GM08714 (cell line): ENCODE measurements around the gene PHACTR4.
A peak's percentile ranks its signal among the peaks of the same experiment; 100 is the strongest.
"Not testable (repeated sequence)": the region's sequence is repeated elsewhere in the genome, so short reads cannot be mapped to it uniquely, and the experiment has no call there.

Source experiments
- H3K4me3 ChIP-seq: fragments of 200-500 bp; sonication (Bioruptor generic); 2 replicates; pipeline ENCODE4 v1.5.1; 2014; ENCODE audit warnings: mild to moderate bottlenecking, low read length, inconsistent platforms
- ZNF274 ChIP-seq: IDR thresholded peaks from 2 replicates; pipeline ENCODE4 v1.6.1; 2012; ENCODE audit warnings: mild to moderate bottlenecking, low read depth, low read length

Gene PHACTR4

DNA sequence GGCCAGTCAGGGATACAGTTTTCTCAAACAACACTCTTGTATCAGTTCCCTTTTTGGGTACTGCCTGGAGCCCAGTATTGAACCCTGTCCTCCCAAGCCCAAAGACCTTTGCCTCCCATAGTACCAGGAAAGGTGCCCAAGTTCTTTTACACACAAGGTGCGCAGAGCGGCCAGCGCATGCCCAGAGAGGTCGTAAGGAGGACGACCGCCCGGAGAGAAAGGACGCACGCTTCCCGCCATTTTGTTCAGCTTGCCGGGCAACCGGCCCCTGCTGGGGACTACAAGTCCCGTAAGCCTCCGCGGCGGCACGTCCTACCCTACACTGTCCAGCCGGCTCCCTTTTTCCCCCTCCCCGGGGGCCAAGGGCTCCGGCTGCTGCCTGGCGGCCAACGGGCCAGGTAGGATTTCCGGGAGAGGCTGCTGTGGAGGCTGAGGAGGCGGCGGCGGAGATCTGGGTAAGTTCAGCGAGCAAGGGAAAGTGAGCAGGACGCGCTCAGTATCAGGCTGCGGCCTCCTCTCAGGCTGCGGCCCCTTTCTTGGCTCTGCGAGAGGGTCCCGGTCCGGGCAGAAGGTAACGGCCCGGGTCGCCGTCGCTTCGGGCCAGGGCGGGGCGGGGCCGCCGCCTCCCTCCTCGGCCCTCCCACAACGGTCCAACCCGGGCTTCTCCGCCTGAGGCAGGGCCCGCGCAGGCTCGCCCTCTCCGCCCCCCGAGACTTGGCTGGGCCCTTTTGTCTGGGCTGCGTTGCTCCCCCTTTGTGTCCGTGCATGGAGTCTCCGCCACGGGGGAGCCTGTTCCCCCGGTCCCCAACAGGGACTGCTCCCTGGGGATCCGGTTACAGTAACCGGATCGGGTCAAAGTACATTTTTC is at the start of gene PHACTR4:
PHACTR4 (plus strand) TSS at position 370 of the 868 bp plus-strand sequence. CDS start 37,708 bp downstream, outside the sequence.
- H3K4me3 ChIP-seq, result peak within 1 kb of the TSS; percentile 69
- no peak for TF ChIP-seq ZNF274

DNA sequence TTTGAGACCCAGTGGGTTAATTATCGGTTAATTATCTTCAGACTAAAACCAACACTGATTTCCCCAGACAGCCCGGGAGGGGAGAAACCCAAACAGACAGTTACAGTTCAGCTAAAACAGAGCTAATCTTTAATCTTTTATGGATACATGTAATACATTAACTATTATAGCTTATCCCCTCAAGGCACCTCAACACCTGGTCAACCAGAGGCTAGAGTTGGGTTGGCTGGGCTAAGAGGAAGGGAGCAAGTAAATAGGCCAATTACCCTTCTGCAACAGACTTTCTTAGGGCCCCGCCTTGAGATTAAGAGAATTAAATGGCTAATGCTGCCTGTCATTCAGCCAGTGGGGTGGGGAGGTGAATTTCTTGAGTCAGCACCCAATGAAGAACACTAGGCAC is 47.3 kb upstream of the PHACTR4 start:
- H3K4me3 ChIP-seq, result no peak overlapping the region
- no peak for TF ChIP-seq ZNF274

- no peak overlapping the region for H3K4me3 ChIP-seq
- no peak for TF ChIP-seq ZNF274
Measured at GRCh38 chr1:28323720-28324119, 45.8 kb upstream of the PHACTR4 start.

DNA sequence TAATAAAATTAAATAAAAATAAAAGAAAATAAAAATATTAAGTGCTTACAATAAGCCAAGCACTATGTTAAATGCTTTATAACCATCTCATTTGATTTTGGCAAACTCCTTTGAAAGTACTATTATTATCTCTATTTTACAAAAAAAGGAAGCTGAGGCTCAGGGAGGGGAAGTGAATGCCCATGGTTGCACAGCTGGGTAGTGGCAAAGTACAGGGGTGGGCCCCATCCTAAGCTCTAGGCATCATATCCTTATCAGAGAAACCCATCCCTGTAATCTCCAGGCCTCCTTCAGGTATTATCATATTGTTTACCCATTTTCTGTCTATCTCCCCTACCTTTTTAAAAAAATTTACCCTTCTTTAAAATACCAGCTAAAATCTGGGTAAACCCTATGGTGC is 43.0 kb upstream of the PHACTR4 start:
- no peak for TF ChIP-seq ZNF274
- no peak overlapping the region for H3K4me3 ChIP-seq

DNA sequence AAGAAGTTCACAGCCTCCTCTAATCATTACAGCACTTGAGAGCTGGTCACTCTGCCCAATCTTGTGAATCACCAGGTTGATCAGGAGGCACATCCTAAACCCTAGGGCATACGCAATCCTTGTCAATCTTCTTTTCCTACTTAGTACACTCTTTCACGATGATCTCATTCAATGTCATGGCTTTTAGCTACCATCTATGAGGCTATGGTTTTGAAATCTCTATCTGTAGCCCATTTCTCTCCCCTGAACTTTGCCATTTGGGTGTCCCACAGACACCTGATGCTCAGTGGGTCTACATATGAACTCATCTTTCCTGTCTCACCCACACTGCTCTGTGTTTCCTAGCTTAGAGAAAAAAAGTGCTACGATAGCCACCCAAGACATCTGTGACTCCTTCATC is 42.6 kb upstream of the PHACTR4 start:
- TF ChIP-seq ZNF274, result no peak
- H3K4me3 ChIP-seq, result no peak overlapping the region; the same call in 1 of the 2 replicates

GRCh38 chr1:28327431-28327830 is 42.1 kb upstream of the PHACTR4 start:
- H3K4me3 ChIP-seq, result not testable (repeated sequence)

GRCh38 chr1:28328228-28328648 is 41.3 kb upstream of the PHACTR4 start:
- peak overlapping the region; percentile 87 for H3K4me3 ChIP-seq

DNA sequence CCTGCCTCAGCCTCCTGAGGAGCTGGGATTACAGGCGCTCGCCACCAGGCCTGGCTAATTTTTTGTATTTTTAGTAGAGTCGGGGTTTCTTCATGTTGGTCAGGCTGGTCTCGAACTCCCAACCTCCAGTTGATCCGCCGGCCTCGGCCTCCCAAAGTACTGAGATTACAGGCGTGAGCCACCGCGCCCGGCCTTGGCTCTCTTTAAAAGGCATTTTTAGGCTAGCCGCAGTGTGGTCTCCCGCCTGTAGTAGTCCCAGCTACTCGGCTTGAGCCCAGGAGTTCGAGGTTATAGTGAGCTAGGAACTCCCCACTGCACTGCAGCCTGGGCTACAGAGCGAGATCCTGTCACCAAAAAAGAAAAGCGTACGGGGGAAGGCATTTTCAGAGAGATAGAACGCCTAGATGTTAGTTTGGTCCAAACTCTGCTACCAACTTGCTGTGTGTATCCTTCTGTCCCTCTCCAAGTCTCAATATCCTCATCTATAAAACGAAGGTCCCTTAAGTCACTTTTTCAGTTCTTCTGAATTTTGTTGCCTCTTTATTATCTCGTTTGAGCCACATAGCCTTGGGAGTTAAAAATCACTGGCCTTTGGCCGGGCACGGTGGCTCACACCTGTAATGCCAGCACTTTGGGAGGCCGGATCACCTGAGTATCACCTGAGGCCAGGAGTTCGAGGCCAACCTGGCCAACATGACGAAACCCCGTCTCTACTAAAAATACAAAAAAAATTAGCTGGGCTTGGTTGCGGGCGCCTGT is 40.0 kb upstream of the PHACTR4 start:
- no peak for TF ChIP-seq ZNF274
- H3K4me3 ChIP-seq, result peak overlapping the region; percentile 87

More at GRCh38 chr1:28328228-28328648, 41.3 kb upstream of the PHACTR4 start:
- TF ChIP-seq ZNF274, result no peak

- no peak for TF ChIP-seq ZNF274
- H3K4me3 ChIP-seq, result no peak overlapping the region
Measured at GRCh38 chr1:28338897-28339296, 30.6 kb upstream of the PHACTR4 start.

- no peak for TF ChIP-seq ZNF274
- H3K4me3 ChIP-seq, result no peak overlapping the region
Measured at GRCh38 chr1:28339551-28339950, 30.0 kb upstream of the PHACTR4 start.

DNA sequence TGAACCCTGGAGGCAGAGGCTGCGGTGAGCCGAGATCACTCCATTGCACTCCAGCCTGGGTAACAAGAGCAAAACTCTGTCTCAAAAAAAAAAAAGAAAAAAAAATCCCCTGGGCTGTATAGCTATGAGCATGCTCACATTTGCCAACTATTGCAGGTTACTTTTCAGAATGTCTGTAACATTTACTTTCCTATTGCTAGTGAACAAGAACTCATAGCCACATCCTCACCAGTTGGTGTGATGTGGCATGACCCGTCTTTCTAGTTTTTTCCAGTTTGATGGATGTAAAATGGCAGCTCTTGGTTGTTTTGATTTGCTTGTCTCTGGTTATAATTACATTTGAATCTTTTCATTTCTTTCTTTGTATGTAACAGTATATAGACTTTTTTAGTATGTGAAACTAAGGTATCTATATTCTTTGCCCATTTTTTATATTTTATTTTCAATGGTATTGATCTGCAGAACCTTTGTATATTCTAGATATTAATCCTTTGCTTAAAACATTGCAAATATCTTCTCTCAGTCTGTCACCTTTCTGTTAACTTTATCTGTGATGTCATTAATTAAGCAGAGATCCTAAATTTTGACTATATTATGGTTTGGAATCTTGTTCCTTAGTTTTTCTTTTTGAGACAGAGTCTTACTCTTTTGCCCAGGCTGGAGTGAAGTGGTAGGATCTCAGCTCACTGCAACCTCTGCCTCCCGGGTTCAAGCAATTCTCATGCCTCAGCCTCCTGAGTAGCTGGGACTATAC is 29.1 kb upstream of the PHACTR4 start:
- TF ChIP-seq ZNF274, result no peak
- no peak overlapping the region for H3K4me3 ChIP-seq

DNA sequence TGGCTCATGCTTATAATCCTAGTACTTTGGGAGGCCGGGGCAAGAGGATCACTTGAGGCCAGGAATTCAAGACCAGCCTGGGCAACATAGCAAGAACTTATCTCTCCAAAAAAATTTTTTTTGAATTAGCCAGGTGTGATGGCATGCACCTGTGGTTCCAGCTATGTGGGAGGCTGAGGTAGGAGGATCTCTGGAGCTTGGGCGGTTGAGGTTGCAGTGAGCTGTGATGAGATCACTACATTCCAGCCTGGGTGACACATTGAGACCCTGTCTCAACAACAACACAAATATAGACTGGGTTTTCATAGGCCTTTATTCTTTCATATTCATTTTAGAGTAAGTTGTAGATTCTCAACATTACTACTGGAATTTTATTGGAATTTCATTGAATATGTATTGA is 27.9 kb upstream of the PHACTR4 start:
- no peak overlapping the region for H3K4me3 ChIP-seq
- no peak for TF ChIP-seq ZNF274

DNA sequence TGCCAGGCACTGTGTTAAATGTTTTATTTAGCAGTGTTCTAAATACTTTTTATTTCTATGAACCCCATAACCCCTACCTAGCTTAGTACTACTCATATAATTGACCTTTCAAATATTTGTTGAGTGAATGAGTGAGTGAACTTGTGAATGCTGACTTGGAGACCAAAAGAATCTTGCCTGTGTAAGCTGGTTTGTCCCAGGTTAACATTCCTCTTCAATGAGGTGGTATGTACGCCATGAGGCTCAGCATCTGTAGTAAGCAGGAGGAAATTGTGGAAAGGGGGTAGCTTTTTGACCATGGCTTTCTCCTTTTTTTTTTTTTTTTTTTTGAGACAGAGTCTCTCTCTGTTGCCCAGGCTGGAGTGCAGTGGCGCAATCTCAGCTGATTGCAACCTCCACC is 26.1 kb upstream of the PHACTR4 start:
- TF ChIP-seq ZNF274, result no peak
- no peak overlapping the region for H3K4me3 ChIP-seq

GRCh38 chr1:28353248-28353810 is 16.2 kb upstream of the PHACTR4 start:
- H3K4me3 ChIP-seq, result not testable (repeated sequence)
